ENCODE results near the gene PAX7.

PAX7 gene

GRCh38 chr1:18768086-18768485 lies 137.4 kb downstream of the PAX7 start:
- no peak for DNase-seq

- DNase-seq = no peak
These were observed 138.5 kb downstream of the PAX7 start for GRCh38 chr1:18769140-18769539.

GRCh38 chr1:18770799-18771198 lies 140.2 kb downstream of the PAX7 start:
- no peak for DNase-seq

GRCh38 chr1:18773753-18774152 lies 143.1 kb downstream of the PAX7 start:
- no peak for DNase-seq

- DNase-seq = no peak
These were observed 144.7 kb downstream of the PAX7 start for GRCh38 chr1:18775341-18775740.

GRCh38 chr1:18776777-18777176 lies 146.1 kb downstream of the PAX7 start:
- no peak for DNase-seq

- no peak for DNase-seq
These were observed 147.8 kb downstream of the PAX7 start for GRCh38 chr1:18778437-18778836.

- no peak for DNase-seq
These were observed 150.4 kb downstream of the PAX7 start for GRCh38 chr1:18781031-18781430.

- DNase-seq = no peak
These were observed 153.2 kb downstream of the PAX7 start for GRCh38 chr1:18783705-18784481.

- no peak for DNase-seq
These were observed 153.8 kb downstream of the PAX7 start for GRCh38 chr1:18784482-18784831.

- no peak for DNase-seq
These were observed 155.5 kb downstream of the PAX7 start for GRCh38 chr1:18786149-18786548.

GRCh38 chr1:18787825-18788385 lies 157.3 kb downstream of the PAX7 start:
- no peak for DNase-seq

- DNase-seq = no peak
These were observed 158.6 kb downstream of the PAX7 start for GRCh38 chr1:18789246-18789645.

GRCh38 chr1:18792747-18793146 lies 162.1 kb downstream of the PAX7 start:
- DNase-seq = no peak

- DNase-seq = no peak
These were observed 162.5 kb downstream of the PAX7 start for GRCh38 chr1:18793164-18793563.

GRCh38 chr1:18794051-18794450 lies 163.4 kb downstream of the PAX7 start:
- DNase-seq = no peak

GRCh38 chr1:18794561-18794960 lies 163.9 kb downstream of the PAX7 start:
- no peak for DNase-seq

- DNase-seq = no peak
These were observed 164.5 kb downstream of the PAX7 start for GRCh38 chr1:18795002-18795689.

- no peak for DNase-seq
These were observed 166.3 kb downstream of the PAX7 start for GRCh38 chr1:18796950-18797349.
